ENCODE results near the gene TP53I13. TPM values are rescaled to one million over a fixed set of nuclear protein-coding genes. Genes with fewer than 3 reads are reported as not detected.
"Not testable (repeated sequence)": the region's sequence is repeated elsewhere in the genome, so short reads cannot be mapped to it uniquely, and the experiment has no call there.

TP53I13 gene
- total RNA-seq, 1 experiment from 2014 or later: 33.3 TPM

DNA sequence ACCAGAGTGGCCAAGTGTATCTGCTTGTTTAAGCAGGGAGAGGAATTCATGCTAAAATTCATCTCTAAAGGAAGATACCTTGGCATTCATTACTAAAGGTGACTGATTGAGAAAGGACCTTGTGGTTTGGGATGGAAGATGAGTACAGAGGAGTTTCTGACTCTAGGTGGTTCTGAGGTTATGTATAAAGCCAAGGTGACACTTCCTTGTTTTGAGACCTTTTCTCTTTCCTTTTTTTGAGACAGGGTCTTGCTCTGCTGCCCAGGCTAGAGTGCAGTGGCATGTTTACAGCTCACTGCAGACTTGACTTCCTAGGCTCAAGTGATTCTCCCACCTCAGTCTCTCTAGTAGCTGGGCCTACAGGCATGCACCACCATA is 10.8 kb upstream of the TP53I13 start:
- RAD21 ChIA-PET (ENCODE audit: low non-redundant PET in 1 of 2, low total read pairs in 2 of 2, uncharacterized antibody in 2 of 2, unreplicated experiment in 2 of 2): no interaction called here
- Histone ChIP-seq H3K27ac (ENCODE audit: low read depth, low read length) (no peak overlapping the region), H3K79me2 (ENCODE audit: insufficient read depth, low read length) (no peaks in the 10 kb centered on the region), H3K4me2 (ENCODE audit: low read length) (no peak overlapping the region), H3K9me2 (ENCODE audit: insufficient read depth) (no peaks in the 10 kb centered on the region), H3K4me1 (ENCODE audit: control insufficient read depth in 1 of 2, insufficient read depth in 2 of 2, low read length in 2 of 2) (no peaks in the 10 kb centered on the region), H3K4me3 (replicated peaks in 1 of 2; ENCODE audit: low read depth in 1 of 2, low read length in 2 of 2) (no peak overlapping the region), H3K36me3 (ENCODE audit: control insufficient read depth in 1 of 2, insufficient read depth in 2 of 2, low read length in 2 of 2) (peaks cover 3 to 4% of the 10 kb centered on the region in 2 experiments; a peak in 1 of 4 replicates), H2AFZ (ENCODE audit: low read depth, low read length, poor library complexity, severe bottlenecking) (no peak overlapping the region), H3K9ac (ENCODE audit: low read length) (no peak overlapping the region), H4K20me1 (ENCODE audit: insufficient read depth) (no peaks in the 10 kb centered on the region), H3K9me3 (ENCODE audit: control insufficient read depth in 1 of 2, insufficient read depth in 1 of 2, low read depth in 1 of 2, low read length in 2 of 2) (no peaks in the 10 kb centered on the region), H3K27me3 (ENCODE audit: insufficient read depth, low read length) (no peaks in the 10 kb centered on the region)
- BruUV-seq (replicated peaks): no TSS peak
- TF ChIP-seq, protein P1, sequence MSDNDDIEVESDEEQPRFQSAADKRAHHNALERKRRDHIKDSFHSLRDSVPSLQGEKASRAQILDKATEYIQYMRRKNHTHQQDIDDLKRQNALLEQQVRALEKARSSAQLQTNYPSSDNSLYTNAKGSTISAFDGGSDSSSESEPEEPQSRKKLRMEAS (IDR thresholded peaks at IDR 0.05): no peak
- no peak for TF ChIP-seq EZH2 (IDR thresholded peaks at IDR 0.05)
- TF ChIP-seq, protein P2, sequence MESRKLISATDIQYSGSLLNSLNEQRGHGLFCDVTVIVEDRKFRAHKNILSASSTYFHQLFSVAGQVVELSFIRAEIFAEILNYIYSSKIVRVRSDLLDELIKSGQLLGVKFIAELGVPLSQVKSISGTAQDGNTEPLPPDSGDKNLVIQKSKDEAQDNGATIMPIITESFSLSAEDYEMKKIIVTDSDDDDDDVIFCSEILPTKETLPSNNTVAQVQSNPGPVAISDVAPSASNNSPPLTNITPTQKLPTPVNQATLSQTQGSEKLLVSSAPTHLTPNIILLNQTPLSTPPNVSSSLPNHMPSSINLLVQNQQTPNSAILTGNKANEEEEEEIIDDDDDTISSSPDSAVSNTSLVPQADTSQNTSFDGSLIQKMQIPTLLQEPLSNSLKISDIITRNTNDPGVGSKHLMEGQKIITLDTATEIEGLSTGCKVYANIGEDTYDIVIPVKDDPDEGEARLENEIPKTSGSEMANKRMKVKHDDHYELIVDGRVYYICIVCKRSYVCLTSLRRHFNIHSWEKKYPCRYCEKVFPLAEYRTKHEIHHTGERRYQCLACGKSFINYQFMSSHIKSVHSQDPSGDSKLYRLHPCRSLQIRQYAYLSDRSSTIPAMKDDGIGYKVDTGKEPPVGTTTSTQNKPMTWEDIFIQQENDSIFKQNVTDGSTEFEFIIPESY (IDR thresholded peaks at IDR 0.05; ENCODE audit: extremely low read depth, insufficient replicate concordance, low read length): no peak
- no peak for TF ChIP-seq TCF7L2 (IDR thresholded peaks at IDR 0.05; ENCODE audit: borderline replicate concordance, extremely low read depth, insufficient read depth, insufficient read length)
- TF ChIP-seq JUND (IDR thresholded peaks at IDR 0.05): no peak
- TF ChIP-seq CEBPB (IDR thresholded peaks at IDR 0.05; ENCODE audit: low read depth): no peak
- no peak for TF ChIP-seq FOSL1 (IDR thresholded peaks at IDR 0.05; ENCODE audit: low read depth)
- no peak for TF ChIP-seq ZFX (IDR thresholded peaks at IDR 0.05)
- TF ChIP-seq EZH2phosphoT487 (IDR thresholded peaks at IDR 0.05; ENCODE audit: borderline replicate concordance): no peak
- TF ChIP-seq POLR2A (IDR thresholded peaks at IDR 0.05; ENCODE audit: borderline replicate concordance, extremely low read depth, insufficient read depth, insufficient read length): no peak
- no peak for TF ChIP-seq SP1 (IDR thresholded peaks at IDR 0.05; ENCODE audit: low read depth)
- no peak for TF ChIP-seq SRF (IDR thresholded peaks at IDR 0.05; ENCODE audit: low read depth)
- no peak for TF ChIP-seq ELF1 (IDR thresholded peaks at IDR 0.05; ENCODE audit: borderline replicate concordance, low read depth)
- TF ChIP-seq RAD21 (IDR thresholded peaks at IDR 0.05; ENCODE audit: low read depth): no peak
- no peak for TF ChIP-seq YY1 (IDR thresholded peaks at IDR 0.05; ENCODE audit: extremely low read depth, insufficient replicate concordance, low read depth, low read length)
- TF ChIP-seq, protein P3, sequence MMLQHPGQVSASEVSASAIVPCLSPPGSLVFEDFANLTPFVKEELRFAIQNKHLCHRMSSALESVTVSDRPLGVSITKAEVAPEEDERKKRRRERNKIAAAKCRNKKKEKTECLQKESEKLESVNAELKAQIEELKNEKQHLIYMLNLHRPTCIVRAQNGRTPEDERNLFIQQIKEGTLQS (IDR thresholded peaks at IDR 0.05): no peak
- no peak for TF ChIP-seq CTCF (IDR thresholded peaks at IDR 0.05 in 2 of 3, conservative IDR thresholded peaks at IDR 0.05 in 1 of 3; ENCODE audit: borderline replicate concordance in 1 of 3, insufficient read depth in 1 of 3, low read depth in 2 of 3, low read length in 2 of 3)
- no peak for TF ChIP-seq POLR2AphosphoS5 (IDR thresholded peaks at IDR 0.05; ENCODE audit: low read depth, low read length)
- TF ChIP-seq ZNF274 (IDR thresholded peaks at IDR 0.05; ENCODE audit: low read depth, low read length): no peak
- TF ChIP-seq EGR1 (IDR thresholded peaks at IDR 0.05; ENCODE audit: low read depth): no peak
- CTCF ChIA-PET: interaction anchor here (1.6 kb wide), 1 partner anchor 536 kb away, joined by 4 read pairs; no protein-coding TSS in a partner anchor
- DNase-seq (ENCODE audit: low read depth, low spot score) (no peak), ATAC-seq (no peak)
- intact Hi-C loops (cut with micrococcal nuclease): no loop called here
- POLR2A ChIA-PET: no interaction called here

- H3K4me2 ChIP-seq (ENCODE audit: low read length); H2AFZ ChIP-seq (ENCODE audit: low read depth, low read length, poor library complexity, severe bottlenecking); H3K27me3 ChIP-seq (ENCODE audit: insufficient read depth, low read length); H3K9me2 ChIP-seq (ENCODE audit: insufficient read depth); RAD21 ChIA-PET (ENCODE audit: low non-redundant PET in 1 of 2, low total read pairs in 2 of 2, uncharacterized antibody in 2 of 2, unreplicated experiment in 2 of 2); H3K27ac ChIP-seq (ENCODE audit: low read depth, low read length); POLR2A ChIA-PET; ATAC-seq; H3K9me3 ChIP-seq (ENCODE audit: control insufficient read depth in 1 of 2, insufficient read depth in 1 of 2, low read depth in 1 of 2, low read length in 2 of 2); intact Hi-C loops (cut with micrococcal nuclease); BruUV-seq (replicated peaks); H3K4me1 ChIP-seq (ENCODE audit: control insufficient read depth in 1 of 2, insufficient read depth in 2 of 2, low read length in 2 of 2); H3K36me3 ChIP-seq (ENCODE audit: control insufficient read depth in 1 of 2, insufficient read depth in 2 of 2, low read length in 2 of 2); H3K79me2 ChIP-seq (ENCODE audit: insufficient read depth, low read length); DNase-seq (ENCODE audit: low read depth, low spot score); H3K9ac ChIP-seq (ENCODE audit: low read length); H4K20me1 ChIP-seq (ENCODE audit: insufficient read depth); H3K4me3 ChIP-seq (replicated peaks in 1 of 2; ENCODE audit: low read depth in 1 of 2, low read length in 2 of 2): not testable (repeated sequence)
- CTCF ChIA-PET: interaction anchor here (1.6 kb wide), 1 partner anchor 535 kb away, joined by 4 read pairs; no protein-coding TSS in a partner anchor
Observed at GRCh38 chr17:29558139-29558538, 10.4 kb upstream of the TP53I13 start.

All from HCT116 (cell line).